Measurements from ENCODE around the gene RIMKLA.

The RIMKLA gene

DNA sequence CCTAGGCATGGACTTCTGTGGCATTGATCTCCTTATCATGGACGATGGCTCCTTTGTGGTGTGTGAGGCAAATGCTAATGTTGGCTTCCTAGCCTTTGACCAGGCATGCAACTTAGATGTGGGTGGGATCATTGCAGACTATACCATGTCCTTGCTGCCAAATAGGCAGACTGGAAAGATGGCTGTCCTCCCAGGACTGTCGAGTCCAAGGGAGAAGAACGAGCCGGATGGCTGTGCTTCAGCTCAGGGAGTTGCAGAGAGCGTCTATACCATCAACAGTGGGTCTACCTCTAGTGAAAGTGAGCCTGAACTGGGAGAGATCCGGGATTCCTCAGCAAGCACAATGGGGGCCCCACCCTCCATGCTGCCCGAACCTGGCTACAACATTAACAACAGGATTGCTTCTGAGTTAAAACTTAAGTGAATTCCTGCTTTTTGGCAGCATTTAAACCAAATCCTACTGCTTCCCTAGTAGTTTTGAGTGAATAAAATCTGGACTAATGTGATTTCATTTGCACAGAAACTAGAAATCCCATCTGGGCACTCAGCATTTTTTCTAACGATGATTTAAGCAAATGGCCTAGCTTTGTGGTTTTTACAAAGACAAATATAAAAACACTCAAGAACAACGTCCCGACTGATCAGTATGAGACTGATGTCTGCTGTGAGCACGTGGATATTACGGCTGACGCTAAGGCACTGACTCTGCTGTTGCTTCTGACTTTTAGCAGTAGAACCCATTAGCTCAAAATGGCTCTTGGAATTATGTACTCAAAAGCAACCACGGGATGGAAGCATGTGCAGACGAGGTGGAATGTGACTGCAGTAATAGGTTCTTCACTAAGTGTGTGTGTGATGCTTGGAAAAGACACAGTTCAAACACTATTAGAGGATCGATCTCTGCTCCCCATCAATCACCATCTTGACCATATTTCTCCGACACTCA is 34.2 kb downstream of the RIMKLA start:
- in situ Hi-C loops (cut with MboI; ENCODE audit: low sequenced_read_pairs, unreplicated experiment): no loop called here
- DNase-seq (ENCODE audit: low spot score): no peak
- no peak for TF ChIP-seq CTCF (IDR thresholded peaks at IDR 0.05; ENCODE audit: borderline replicate concordance, control extremely low read depth, extremely low read depth, insufficient read depth, missing control alignments)

- TF ChIP-seq CTCF (IDR thresholded peaks at IDR 0.05; ENCODE audit: borderline replicate concordance, control extremely low read depth, extremely low read depth, insufficient read depth, missing control alignments): no peak
- in situ Hi-C loops (cut with MboI; ENCODE audit: low sequenced_read_pairs, unreplicated experiment): no loop called here
- no peak for DNase-seq (ENCODE audit: low spot score)
These were observed 36.6 kb downstream of the RIMKLA start for GRCh38 chr1:42417166-42417565.

DNA sequence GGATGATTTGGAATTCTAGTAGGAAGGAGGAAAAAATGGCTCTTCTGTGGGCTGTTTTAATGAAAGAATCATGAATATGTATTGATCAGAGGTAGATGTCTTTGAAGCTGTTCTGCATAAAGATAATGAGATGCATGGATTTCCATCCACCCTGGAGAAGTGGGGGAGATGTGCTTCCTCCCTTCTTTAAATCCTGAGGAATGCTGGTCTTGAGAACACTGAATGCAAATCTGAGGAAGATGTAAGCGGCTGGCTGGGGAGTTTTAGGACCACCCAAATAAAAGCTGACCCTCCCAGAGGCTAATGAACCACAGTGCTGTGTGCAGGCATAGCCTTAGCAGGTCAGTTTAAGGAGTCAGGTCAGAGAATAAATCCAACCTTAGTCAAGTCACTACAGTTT is 37.9 kb downstream of the RIMKLA start:
- in situ Hi-C loops (cut with MboI; ENCODE audit: low sequenced_read_pairs, unreplicated experiment): no loop called here
- no peak for TF ChIP-seq CTCF (IDR thresholded peaks at IDR 0.05; ENCODE audit: borderline replicate concordance, control extremely low read depth, extremely low read depth, insufficient read depth, missing control alignments)
- no peak for DNase-seq (ENCODE audit: low spot score)

DNA sequence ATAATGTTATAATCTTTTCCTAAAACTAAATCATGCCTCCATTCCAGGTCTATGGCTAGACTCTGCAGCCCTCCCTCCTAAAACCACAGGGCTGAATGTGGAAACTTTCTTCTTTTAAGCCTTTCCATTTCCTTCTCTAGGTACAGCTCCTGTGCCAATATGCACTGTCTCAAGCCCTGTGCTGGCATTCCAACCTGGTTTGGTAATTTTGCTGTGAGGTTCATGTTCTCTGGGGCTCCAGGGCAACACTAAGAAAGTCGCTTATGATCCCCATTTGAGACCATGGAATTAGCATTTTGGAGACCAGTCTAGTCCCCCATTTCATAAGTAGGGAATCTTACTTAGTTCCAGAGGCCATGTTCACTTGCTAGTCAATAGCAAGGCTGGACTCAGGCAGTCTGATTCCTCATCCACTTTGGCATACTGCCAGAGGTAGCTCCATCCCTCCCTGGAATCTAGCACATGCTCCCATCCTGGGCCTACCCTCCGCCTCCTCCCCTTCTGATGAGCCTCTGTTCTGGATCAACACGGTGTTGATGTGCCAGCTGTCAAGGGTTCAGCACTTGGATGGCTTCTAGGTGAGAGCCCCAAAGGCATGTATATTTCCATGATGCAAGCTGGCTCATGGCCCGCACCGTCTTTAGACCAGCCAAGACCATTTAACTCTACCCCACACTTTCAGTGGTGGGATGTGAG is 38.7 kb downstream of the RIMKLA start:
- in situ Hi-C loops (cut with MboI; ENCODE audit: low sequenced_read_pairs, unreplicated experiment): no loop called here
- no peak for TF ChIP-seq CTCF (IDR thresholded peaks at IDR 0.05; ENCODE audit: borderline replicate concordance, control extremely low read depth, extremely low read depth, insufficient read depth, missing control alignments)
- DNase-seq (ENCODE audit: low spot score): no peak

GRCh38 chr1:42420121-42420520 is 39.5 kb downstream of the RIMKLA start:
- DNase-seq (ENCODE audit: low spot score): no peak
- TF ChIP-seq CTCF (IDR thresholded peaks at IDR 0.05; ENCODE audit: borderline replicate concordance, control extremely low read depth, extremely low read depth, insufficient read depth, missing control alignments): no peak
- in situ Hi-C loops (cut with MboI; ENCODE audit: low sequenced_read_pairs, unreplicated experiment): no loop called here

DNA sequence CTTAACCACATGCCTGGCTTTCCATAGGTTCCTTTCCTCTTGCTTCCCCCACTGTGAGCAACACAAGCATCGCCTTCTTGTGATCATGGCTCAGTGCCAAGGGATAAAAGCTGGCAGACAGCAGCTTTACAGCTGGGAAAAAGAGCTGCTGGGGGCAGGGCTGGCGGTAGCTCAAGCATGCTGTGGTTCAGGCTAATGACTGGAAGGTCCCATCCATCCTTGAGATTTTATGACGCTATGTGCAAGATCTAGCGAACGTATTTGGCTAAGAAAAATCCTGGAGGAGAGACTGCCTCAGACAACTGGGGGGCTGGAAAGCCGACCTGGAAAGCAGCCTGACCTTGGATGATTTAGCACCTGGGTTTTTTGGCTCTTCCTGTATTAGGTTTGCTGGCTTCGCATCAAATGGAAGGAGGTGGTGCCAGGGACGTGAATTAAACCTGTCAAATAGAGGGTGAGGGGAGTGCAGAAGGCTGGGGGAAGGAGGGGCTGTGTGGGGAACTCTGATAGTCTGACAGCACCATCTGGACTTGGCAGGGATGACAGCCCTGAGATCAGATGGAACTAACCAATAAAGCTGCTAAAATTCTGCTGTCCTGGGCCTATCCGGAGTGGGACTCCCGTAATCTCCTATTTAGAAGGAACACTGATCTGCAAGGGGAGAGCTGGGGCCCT is 40.5 kb downstream of the RIMKLA start:
- in situ Hi-C loops (cut with MboI; ENCODE audit: low sequenced_read_pairs, unreplicated experiment): no loop called here
- no peak for DNase-seq (ENCODE audit: low spot score)

More for the DNA sequence above, 40.5 kb downstream of the RIMKLA start:
- TF ChIP-seq CTCF (IDR thresholded peaks at IDR 0.05; ENCODE audit: borderline replicate concordance, control extremely low read depth, extremely low read depth, insufficient read depth, missing control alignments): no peak
